ENCODE data around the gene OVCA2.

- TF ChIP-seq CTCF (IDR thresholded peaks at IDR 0.05; ENCODE audit: borderline replicate concordance, extremely low read depth, low read length, poor library complexity, severe bottlenecking) (peak; percentile 72), EZH2 (IDR thresholded peaks at IDR 0.05; ENCODE audit: borderline replicate concordance, low read depth, low read length, severe bottlenecking) (no peak)
These were observed 11.1 kb upstream of the OVCA2 start for GRCh38 chr17:2030779-2031163.

Data from DND-41 (cell line).